NCI-H1092 treated with DMSO at 0.1 percent for 48 hours (cell line): ENCODE measurements around the gene SOX2.
A peak's percentile ranks its signal among the peaks of the same experiment; 100 is the strongest.

ENCODE experiments used
- DNase-seq: peaks from one replicate; lab custom pipeline; 2025; lab: John Stamatoyannopoulos, UW

Gene SOX2

GRCh38 chr3:181711325-181712135 lies at the start of gene SOX2:
SOX2 (plus strand) TSS chr3:181711925; CDS start chr3:181712361, 436 bp downstream.
- DNase-seq = peak; percentile 74

- DNase-seq = no peak
These were observed 28.2 kb upstream of the SOX2 start for GRCh38 chr3:181683563-181683962.

GRCh38 chr3:181687190-181687589 lies 24.5 kb upstream of the SOX2 start:
- no peak for DNase-seq

GRCh38 chr3:181687731-181688130 lies 24.0 kb upstream of the SOX2 start:
- DNase-seq = no peak

- DNase-seq = no peak
These were observed 22.2 kb upstream of the SOX2 start for GRCh38 chr3:181689546-181689945.

GRCh38 chr3:181690769-181691168 lies 21.0 kb upstream of the SOX2 start:
- DNase-seq = no peak

- no peak for DNase-seq
These were observed 19.8 kb upstream of the SOX2 start for GRCh38 chr3:181691901-181692300.

GRCh38 chr3:181692311-181693145 lies 19.2 kb upstream of the SOX2 start:
- DNase-seq = no peak

- DNase-seq = no peak
These were observed 18.4 kb upstream of the SOX2 start for GRCh38 chr3:181693280-181693679.

- no peak for DNase-seq
These were observed 16.7 kb upstream of the SOX2 start for GRCh38 chr3:181694805-181695660.

- DNase-seq = no peak
These were observed 15.8 kb upstream of the SOX2 start for GRCh38 chr3:181695661-181696491.

GRCh38 chr3:181696626-181697230 lies 15.0 kb upstream of the SOX2 start:
- no peak for DNase-seq

GRCh38 chr3:181698263-181698954 lies 13.3 kb upstream of the SOX2 start:
- DNase-seq = no peak

- DNase-seq = no peak
These were observed 12.4 kb upstream of the SOX2 start for GRCh38 chr3:181699171-181699903.

- peak; percentile 78 for DNase-seq
These were observed 11.3 kb upstream of the SOX2 start for GRCh38 chr3:181700168-181701087.

- no peak for DNase-seq
These were observed 10.6 kb upstream of the SOX2 start for GRCh38 chr3:181701096-181701495.

GRCh38 chr3:181703601-181704420 lies 7.9 kb upstream of the SOX2 start:
- no peak for DNase-seq
